Activated T-helper 1 cell treated with Interleukin-2 at 50 U/mL for 16 hours (primary cell): ENCODE data around the gene SS18L1.

Source experiments
- DNase-seq: peaks from one replicate; pipeline ENCODE4 v3.0.0-alpha.2; 2020; ENCODE audit warnings: low read depth

The SS18L1 gene

GRCh38 chr20:62120365-62120762 is 23.2 kb upstream of the SS18L1 start:
- DNase-seq, result no peak

GRCh38 chr20:62120990-62121775 is 22.4 kb upstream of the SS18L1 start:
- no peak for DNase-seq

GRCh38 chr20:62121776-62122653 is 21.6 kb upstream of the SS18L1 start, which contains the start of gene LSM14B:
LSM14B (plus strand) TSS chr20:62122475; CDS start chr20:62122667, 192 bp downstream.
- DNase-seq, result peak; percentile 98

GRCh38 chr20:62122654-62123449 is 20.7 kb upstream of the SS18L1 start:
- DNase-seq, result peak; percentile 32

GRCh38 chr20:62123450-62124118 is 20.0 kb upstream of the SS18L1 start:
- no peak for DNase-seq

- DNase-seq, result no peak
These were observed 17.4 kb upstream of the SS18L1 start for GRCh38 chr20:62126141-62126540.

GRCh38 chr20:62127799-62128198 is 15.8 kb upstream of the SS18L1 start:
- DNase-seq, result no peak

- DNase-seq, result no peak
These were observed 15.1 kb upstream of the SS18L1 start for GRCh38 chr20:62128502-62128901.

- no peak for DNase-seq
These were observed 13.6 kb upstream of the SS18L1 start for GRCh38 chr20:62129731-62130531.

- DNase-seq, result no peak
These were observed 11.8 kb upstream of the SS18L1 start for GRCh38 chr20:62131560-62132320.

GRCh38 chr20:62132421-62132820 is 11.1 kb upstream of the SS18L1 start:
- no peak for DNase-seq

GRCh38 chr20:62133051-62133845 is 10.3 kb upstream of the SS18L1 start:
- no peak for DNase-seq

GRCh38 chr20:62133864-62134263 is 9.7 kb upstream of the SS18L1 start:
- no peak for DNase-seq

- DNase-seq, result no peak
These were observed 8.8 kb upstream of the SS18L1 start for GRCh38 chr20:62134735-62135231.

GRCh38 chr20:62135573-62136266 is 7.8 kb upstream of the SS18L1 start:
- DNase-seq, result no peak

- DNase-seq, result peak; percentile 55
These were observed 7.1 kb upstream of the SS18L1 start for GRCh38 chr20:62136283-62137091.

GRCh38 chr20:62137092-62137384 is 6.5 kb upstream of the SS18L1 start:
- DNase-seq, result no peak
